ENCODE results near the gene ACTRT2. TPM values are rescaled to one million over a fixed set of nuclear protein-coding genes. Genes with fewer than 3 reads are reported as not detected.

The ACTRT2 gene
- total RNA-seq, 1 experiment from 2014 or later = 0.21 TPM

DNA sequence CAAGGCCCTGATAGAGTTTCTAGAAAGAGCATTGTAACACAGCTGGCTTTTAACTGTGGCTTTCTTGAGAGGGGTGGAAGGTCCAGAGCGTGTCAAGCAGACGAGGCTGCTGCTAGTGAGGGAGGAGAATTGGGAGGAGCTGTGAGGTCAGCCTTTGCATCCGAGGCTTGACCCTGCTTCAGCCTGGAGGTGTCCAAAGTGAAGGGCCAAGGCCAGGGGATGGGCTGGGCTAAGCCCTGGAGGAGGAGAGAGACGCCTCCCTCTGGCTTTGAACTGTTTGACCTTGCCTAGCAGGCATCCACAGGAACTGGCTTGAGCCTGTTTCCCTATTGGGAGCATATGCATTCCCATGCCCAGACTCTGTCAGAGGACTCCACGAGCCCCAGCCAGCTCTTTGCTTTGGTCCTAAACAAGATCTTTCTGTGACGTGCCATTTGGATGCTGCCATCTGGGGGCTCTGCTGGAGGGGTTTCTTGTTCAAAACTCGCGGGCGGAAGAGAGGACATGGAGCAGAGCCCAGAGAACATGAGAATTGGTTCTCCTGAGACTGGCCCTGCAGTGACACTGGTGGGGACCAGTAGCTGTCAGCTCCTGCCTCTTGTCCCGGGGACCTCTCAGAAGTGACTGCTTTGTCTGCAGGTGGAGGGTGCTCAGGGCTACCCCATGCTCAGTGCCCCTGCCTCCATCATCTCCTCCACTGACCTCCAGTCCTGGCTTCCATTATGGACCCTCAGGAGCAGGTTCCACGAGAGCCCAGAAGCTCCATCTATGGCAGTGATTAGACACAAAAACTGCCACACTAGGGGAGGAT, 5.5 kb downstream of the ACTRT2 start:
- Histone ChIP-seq H3K27me3 (ENCODE audit: control insufficient read depth, insufficient read depth, low read length) (no peaks in the 10 kb centered on the region), H3K36me3 (replicated peaks; ENCODE audit: control insufficient read depth, insufficient read depth, low read length) (no peaks in the 10 kb centered on the region), H3K4me3 (ENCODE audit: insufficient read depth, low read depth, low read length) (no peak overlapping the region)
- DNase-seq = no peak

DNA sequence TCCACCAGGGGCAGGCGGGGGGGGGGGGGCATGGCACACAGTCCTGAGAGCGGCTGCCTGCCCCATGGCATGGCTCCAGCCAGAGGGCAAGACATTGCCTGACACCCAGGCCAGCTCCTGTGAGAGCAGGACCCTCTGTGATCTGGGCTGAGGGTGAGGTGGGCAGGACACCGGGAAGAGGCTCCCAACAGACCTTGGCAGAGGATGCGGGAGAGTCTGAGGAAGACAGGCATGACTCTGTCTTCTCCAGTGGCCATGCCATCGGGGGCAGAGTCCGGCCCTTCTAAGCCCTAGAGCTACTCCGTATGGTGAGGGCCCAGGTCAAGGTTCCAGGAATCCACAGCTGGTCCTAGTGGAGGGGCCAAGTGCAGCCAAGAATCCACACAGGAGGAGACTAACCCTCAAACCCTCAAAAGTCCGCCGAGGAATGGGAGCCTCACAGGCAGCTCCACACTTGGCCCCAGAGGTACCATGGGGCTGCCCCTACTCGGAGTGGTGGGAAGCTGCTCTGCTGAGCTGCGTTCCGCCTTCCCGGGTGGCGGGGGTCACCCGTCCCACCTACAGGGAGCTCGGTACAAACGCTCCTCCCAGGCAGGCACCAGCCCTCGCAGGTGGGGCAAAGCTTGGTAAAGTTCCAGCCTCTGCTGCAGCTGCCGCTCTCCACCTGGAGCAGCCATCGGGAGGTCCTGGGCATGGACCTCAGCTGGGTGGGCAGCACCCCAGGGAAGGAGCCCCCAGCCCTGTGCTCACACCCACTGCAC, 6.5 kb downstream of the ACTRT2 start:
- H3K4me3 ChIP-seq (ENCODE audit: insufficient read depth, low read depth, low read length) = no peak overlapping the region
- H3K36me3 ChIP-seq (replicated peaks; ENCODE audit: control insufficient read depth, insufficient read depth, low read length) = no peaks in the 10 kb centered on the region
- H3K27me3 ChIP-seq (ENCODE audit: control insufficient read depth, insufficient read depth, low read length) = no peaks in the 10 kb centered on the region
- DNase-seq = no peak

DNA sequence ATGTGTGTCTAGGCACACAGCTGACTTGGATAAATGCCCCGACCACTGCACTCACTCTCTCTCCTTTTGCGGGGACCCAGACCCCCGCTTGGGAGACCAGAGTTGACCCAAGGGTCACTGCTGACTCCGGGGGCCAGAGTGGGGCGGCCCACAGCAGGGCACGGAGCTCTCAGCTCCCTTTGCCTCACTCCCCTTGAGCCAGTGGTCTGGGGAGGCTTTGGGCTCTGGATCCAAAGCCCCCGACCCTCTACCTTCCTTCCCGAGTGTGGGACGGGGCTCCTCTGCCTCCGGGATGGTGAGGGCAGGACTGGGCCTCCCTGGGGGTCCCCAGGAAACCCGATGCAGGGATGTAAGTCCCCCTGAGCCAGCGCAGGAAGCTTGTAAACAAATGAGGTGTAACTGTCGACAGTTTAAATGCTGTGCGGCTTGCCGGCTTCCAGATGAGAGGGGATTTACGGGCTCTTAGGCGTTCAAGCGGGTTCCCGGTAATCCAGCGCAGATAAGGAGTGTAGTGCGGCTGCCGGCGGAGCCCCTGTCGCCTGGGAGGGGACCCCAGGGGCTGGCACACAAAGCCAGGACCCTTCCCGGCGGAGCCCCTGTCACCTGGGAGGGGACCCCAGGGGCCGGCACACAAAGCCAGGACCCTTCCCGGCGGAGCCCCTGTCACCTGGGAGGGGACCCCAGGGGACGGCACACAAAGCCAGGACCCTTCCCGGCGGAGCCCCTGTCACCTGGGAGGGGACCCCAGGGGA, 7.4 kb downstream of the ACTRT2 start:
- H3K36me3 ChIP-seq (replicated peaks; ENCODE audit: control insufficient read depth, insufficient read depth, low read length) = no peaks in the 10 kb centered on the region
- H3K27me3 ChIP-seq (ENCODE audit: control insufficient read depth, insufficient read depth, low read length) = no peaks in the 10 kb centered on the region
- peak; percentile 19 for DNase-seq
- H3K4me3 ChIP-seq (ENCODE audit: insufficient read depth, low read depth, low read length) = no peak overlapping the region

DNA sequence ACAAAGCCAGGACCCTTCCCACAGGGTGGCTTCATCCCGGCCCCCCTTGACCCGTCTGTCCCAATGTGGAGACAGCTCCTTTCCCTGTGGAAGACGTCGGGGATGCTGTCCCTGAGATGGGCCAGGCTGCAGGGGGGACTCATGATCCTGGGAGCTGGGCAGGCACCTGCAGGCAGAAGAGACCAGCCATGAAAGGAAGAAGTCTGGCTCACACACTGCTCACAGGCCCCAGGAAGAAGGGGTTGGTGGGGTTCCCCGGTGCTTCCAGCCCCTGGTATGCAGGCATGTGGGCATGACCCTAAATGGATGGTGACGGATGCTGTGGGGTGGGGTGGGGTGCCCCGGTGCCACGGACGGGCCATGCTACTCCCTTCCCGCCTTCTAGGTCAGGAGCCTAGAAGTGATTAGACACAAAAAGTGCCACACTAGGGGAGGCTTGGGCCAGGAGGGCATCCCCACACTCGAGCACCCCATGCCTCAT, 8.3 kb downstream of the ACTRT2 start:
- Histone ChIP-seq H3K4me3 (ENCODE audit: insufficient read depth, low read depth, low read length) (no peak overlapping the region), H3K27me3 (ENCODE audit: control insufficient read depth, insufficient read depth, low read length) (no peaks in the 10 kb centered on the region), H3K36me3 (replicated peaks; ENCODE audit: control insufficient read depth, insufficient read depth, low read length) (no peaks in the 10 kb centered on the region)
- peak; percentile 19 for DNase-seq

DNA sequence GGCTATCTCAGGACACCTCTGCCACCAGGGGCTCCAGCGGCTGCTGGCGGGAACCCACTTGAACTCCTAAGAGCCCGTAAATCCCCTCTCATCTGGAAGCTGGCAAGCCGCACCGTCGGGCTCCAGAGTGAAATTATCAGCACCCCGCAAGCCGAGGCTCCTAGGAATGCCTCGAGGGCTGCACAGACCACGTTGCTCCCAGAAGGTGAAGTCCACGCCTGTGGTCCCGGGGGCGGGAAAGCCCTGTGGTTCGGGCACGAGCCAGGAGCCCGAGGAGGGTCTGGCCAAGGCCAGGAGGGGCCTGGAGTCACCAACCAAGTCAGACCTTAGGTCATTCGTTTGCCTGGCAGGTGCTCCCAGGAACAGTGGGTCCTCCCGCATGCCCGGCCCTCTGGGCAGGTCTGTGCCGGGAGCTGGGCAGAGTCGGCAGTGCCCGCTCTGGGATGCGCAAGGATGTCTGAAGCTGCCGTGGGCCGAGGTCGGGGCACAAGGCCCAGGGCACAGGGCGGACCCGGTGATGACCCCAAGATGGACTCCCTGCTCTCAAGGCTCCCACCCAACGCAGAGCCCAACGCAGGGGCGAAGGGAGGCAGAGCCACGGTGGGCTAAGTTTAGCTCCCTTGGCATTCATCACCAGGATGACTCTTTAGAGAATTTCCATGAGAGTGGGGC, 8.9 kb downstream of the ACTRT2 start:
- H3K27me3 ChIP-seq (ENCODE audit: control insufficient read depth, insufficient read depth, low read length) = no peaks in the 10 kb centered on the region
- DNase-seq = peak; percentile 28
- no peak overlapping the region for H3K4me3 ChIP-seq (ENCODE audit: insufficient read depth, low read depth, low read length)
- no peaks in the 10 kb centered on the region for H3K36me3 ChIP-seq (replicated peaks; ENCODE audit: control insufficient read depth, insufficient read depth, low read length)

DNA sequence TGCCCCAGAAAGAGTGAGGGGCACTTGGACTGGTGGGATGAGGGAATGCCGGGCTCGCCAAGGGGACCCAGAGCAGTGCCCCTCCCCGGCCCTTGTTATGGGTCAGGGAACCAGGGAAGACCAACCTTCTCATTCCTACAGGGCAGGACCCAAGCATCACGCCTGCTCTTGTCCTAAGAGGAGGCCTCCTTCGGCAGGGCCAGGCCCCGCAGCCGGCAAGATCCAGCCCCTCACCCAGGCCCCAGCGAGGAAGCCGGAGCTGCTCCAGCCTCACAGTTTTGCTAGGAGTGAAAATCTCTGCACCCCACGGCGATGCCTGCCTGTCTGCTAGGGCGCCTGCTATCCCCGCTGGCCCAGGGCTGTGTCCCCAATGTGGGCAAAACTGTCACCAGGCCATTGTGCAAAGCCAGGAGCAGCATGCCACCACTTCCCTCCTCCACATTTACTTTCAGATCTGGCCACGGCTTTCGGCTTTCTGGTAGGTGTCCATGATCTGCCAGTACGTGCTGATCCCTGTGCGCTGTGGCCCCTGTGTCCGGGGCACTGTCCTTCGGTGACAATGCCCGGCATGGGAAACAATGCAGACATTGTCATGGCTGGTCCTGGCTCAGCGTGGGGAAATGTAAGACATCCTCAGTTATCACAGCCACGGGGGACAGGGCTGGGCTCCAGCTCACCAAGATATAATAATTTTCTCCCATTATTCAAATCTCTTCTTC, 9.6 kb downstream of the ACTRT2 start:
- Histone ChIP-seq H3K4me3 (ENCODE audit: insufficient read depth, low read depth, low read length) (no peak overlapping the region), H3K36me3 (replicated peaks; ENCODE audit: control insufficient read depth, insufficient read depth, low read length) (no peaks in the 10 kb centered on the region), H3K27me3 (ENCODE audit: control insufficient read depth, insufficient read depth, low read length) (no peaks in the 10 kb centered on the region)
- peak; percentile 24 for DNase-seq

DNA sequence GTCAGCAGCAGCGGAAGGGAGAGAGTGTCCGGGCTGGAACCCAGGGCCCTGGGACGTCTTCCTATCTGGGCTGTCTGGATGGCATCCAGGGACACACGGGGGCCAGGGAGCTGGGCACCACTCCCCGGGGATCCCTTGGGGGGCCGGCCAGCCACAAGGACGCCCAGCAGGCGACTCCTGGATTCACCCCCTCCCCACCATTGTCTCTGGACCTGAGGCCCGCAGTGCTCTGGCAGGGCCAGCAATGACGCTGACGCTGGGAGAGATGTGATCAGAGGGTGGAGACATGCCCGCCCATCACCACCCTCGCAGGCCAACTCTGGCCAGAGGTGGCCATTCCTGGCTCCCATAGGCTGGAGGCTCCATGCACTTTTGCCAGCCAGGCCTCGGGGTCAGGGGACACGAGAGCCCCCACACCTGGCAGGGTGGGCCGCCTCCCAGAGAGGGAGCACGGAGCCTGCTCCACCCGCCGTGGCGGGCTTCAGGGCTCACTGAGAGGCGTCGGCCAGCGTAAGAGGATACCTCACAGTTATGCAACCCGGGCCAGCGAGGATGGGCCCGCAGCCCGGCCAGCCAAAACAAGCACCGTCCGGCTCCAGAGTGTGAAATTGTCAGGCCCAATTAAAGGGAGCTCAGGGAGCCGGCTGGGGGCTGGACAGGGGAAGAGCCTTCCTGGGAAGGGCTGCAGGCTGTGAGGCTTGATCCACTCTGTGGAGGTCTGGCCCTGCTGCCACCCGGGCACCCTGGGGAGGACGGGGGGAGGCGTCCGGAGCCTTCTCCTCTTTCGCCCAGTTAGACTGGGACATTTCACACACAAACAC, 10.3 kb downstream of the ACTRT2 start:
- H3K27me3 ChIP-seq (ENCODE audit: control insufficient read depth, insufficient read depth, low read length) = no peaks in the 10 kb centered on the region
- H3K4me3 ChIP-seq (ENCODE audit: insufficient read depth, low read depth, low read length) = no peak overlapping the region
- H3K36me3 ChIP-seq (replicated peaks; ENCODE audit: control insufficient read depth, insufficient read depth, low read length) = no peaks in the 10 kb centered on the region
- DNase-seq = peak; percentile 35

DNA sequence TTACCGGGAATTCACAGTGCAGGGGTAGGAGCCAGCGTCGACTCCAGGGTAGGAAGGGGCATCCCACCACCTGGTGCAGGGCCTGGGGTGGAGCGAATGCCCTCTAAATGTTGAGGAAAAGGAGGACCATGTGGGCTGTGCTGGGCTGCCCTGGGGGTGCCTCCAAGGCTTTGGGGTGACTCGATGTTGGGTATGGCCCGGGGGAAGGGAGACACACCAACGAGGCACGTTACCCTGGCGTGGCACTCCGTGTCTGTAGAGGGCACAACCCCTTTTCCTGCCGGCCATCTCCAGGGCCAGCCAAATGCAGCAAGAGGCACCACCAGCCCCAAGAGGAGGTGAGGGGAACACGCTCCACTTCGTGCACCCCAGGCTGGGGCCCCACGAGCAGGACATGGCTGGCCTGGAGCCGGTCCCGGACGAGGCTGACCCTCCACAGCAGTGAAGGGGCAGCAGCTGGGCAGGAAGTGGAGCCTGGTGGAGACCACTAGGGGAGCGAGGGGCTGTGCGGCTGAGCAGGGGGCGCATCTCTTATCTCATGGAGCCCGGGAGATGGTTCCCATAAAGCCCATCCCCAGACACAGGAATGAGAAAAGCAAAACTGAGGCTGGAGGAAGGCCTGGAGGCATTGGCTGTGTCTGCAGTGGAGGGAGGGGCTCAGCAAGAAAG, 11.2 kb downstream of the ACTRT2 start:
- Histone ChIP-seq H3K4me3 (ENCODE audit: insufficient read depth, low read depth, low read length) (no peak overlapping the region), H3K27me3 (ENCODE audit: control insufficient read depth, insufficient read depth, low read length) (no peaks in the 10 kb centered on the region), H3K36me3 (replicated peaks; ENCODE audit: control insufficient read depth, insufficient read depth, low read length) (no peaks in the 10 kb centered on the region)
- DNase-seq = peak; percentile 26

DNA sequence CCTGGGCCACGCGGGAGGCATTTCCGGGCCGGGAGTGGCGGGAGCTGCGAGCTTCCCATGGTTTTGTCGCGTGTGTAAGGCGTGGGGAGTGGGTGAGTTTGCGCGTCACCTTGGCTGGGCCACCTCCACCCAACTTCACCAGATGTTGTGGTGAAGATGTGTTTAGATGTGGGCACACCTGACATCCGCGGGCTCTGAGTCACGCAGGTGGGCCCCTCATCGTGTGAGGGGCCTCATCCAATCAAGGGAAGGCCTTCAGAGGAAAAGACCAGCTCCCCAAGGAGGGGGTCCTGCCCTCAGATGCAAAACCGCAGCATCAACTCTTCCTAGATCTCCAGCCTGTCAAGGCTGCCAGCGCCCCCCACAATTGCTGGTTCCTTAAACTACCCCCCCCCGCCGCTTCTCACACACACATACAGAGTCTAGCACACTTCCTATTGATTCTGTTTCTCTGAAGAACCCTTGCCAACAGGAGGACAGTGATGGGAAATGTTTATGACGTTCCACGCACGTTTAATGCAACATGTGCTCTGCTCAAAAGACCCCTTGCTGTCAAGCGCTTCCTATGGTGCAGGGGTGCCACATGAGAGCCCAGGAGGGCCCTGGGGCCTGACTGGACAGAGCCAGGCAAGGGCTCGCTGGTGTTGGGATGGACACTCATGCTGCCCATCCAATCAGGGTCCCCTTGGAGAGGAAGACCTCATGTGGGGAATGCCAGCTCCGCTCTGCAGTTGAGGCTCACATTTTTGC, 11.9 kb downstream of the ACTRT2 start:
- no peak for DNase-seq
- Histone ChIP-seq H3K4me3 (ENCODE audit: insufficient read depth, low read depth, low read length) (no peak overlapping the region), H3K36me3 (replicated peaks; ENCODE audit: control insufficient read depth, insufficient read depth, low read length) (no peaks in the 10 kb centered on the region), H3K27me3 (ENCODE audit: control insufficient read depth, insufficient read depth, low read length) (no peaks in the 10 kb centered on the region)

DNA sequence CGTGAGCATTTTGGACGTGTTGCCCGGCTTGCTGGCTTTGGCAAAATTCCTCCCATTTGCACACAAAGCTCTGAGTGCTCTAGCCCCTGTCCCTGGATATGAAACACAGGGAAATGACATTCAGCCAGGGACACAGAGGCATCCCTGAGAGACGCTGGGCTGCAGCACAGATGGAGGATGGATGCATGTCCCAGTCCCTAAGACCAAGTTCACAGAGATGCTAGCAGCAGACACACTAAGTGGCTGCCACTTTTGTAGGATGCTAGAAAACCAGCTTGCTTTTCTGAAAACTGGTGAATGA, 12.5 kb downstream of the ACTRT2 start:
- Histone ChIP-seq H3K4me3 (ENCODE audit: insufficient read depth, low read depth, low read length) (no peak overlapping the region), H3K36me3 (replicated peaks; ENCODE audit: control insufficient read depth, insufficient read depth, low read length) (no peaks in the 10 kb centered on the region), H3K27me3 (ENCODE audit: control insufficient read depth, insufficient read depth, low read length) (no peaks in the 10 kb centered on the region)
- no peak for DNase-seq

DNA sequence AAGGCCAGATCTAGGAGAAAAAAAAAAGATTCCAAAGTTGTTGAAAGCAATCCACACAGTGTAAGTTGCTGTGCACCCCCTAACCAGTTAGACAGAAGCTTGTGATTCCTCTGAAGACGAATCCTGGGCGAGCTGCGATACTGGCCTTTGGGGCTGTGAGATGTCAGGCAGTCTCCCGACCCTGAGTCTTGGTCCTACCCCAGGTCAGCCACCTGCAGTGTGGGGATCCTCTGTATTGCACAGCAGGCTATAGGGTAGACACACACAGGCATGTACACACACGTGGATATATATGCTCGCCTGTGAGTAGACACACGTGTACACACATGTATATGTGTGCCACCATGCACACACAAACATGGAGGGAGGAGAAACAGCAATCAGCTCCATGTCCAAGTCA, 12.9 kb downstream of the ACTRT2 start:
- no peaks in the 10 kb centered on the region for H3K36me3 ChIP-seq (replicated peaks; ENCODE audit: control insufficient read depth, insufficient read depth, low read length)
- H3K27me3 ChIP-seq (ENCODE audit: control insufficient read depth, insufficient read depth, low read length) = no peaks in the 10 kb centered on the region
- no peak for DNase-seq
- H3K4me3 ChIP-seq (ENCODE audit: insufficient read depth, low read depth, low read length) = no peak overlapping the region

DNA sequence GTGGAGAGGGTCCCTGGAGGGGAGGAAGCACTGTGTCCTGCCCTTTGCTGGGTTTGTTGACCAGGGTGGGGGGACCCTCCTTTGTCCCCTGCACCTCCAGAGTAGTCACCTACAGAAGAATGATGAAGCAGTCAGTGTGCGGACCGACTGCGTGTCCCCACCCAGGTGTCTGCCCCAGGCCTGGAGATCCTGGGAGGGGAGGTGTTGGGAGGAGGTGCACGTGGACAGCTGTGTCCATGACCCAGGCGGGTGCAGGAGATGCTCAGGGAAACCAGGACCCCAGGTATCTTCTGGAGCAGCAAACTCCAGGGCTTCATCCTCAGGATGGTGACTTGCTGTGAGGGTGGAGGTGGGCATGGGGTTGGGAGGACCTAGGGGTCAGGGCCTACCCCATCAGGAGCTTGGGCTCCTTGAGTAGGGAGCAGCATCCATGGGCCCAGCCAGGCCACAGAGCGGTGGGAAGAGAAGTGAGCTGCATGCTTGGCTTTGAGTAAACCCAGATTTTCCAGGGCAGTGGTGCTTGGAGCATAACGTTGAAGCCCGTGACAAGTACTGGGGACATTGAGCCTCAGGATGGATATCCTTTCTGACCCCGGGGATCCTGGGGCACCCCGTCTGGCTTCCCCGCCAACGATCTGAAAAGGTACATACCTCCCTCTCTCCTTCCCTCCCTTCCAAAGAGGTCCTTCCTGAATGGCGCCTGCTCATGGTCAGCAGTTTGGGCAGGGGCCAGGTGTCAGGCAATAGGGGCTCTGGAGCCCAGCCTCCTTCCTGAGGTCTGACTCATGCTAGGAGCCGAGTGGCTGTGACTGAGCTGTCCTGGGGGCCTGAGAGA, 13.7 kb downstream of the ACTRT2 start:
- Histone ChIP-seq H3K4me3 (ENCODE audit: insufficient read depth, low read depth, low read length) (no peak overlapping the region), H3K27me3 (ENCODE audit: control insufficient read depth, insufficient read depth, low read length) (no peaks in the 10 kb centered on the region), H3K36me3 (replicated peaks; ENCODE audit: control insufficient read depth, insufficient read depth, low read length) (no peaks in the 10 kb centered on the region)
- peak; percentile 20 for DNase-seq

Measured in H7 (cell line).